Uterus (tissue), 4 donors: ENCODE measurements around the gene PDCD1. TPM values are rescaled to one million over a fixed set of nuclear protein-coding genes. Genes with fewer than 3 reads are reported as not detected.

Experiments used
- DNase-seq, 2 donors: peaks; one replicate each; pipeline ENCODE4 v3.0.0-alpha.2; 2019 to 2020
- H3K27ac ChIP-seq, 2 donors: fragments of 200-600 bp; sonication (generic); 1 replicate in 1 of 2; 2 replicates in 1 of 2; pipeline ENCODE4 v1.5.1; 2016 to 2018
- H3K27me3 ChIP-seq, 2 donors: fragments of 200-600 bp; sonication (generic); one replicate each; pipeline ENCODE4 v1.5.1; 2018 to 2019; ENCODE audit warnings: control low read depth in 1 of 2
- H3K36me3 ChIP-seq, 2 donors: fragments of 200-600 bp; sonication (generic); one replicate each; pipeline ENCODE4 v1.5.1; 2019; ENCODE audit warnings: control low read depth in 1 of 2
- H3K4me1 ChIP-seq, 2 donors: fragments of 200-600 bp; sonication (generic); one replicate each; pipeline ENCODE4 v1.5.1; 2018 to 2019; ENCODE audit warnings: control low read depth in 1 of 2
- H3K4me3 ChIP-seq, 2 donors: fragments of 200-600 bp; sonication (generic); 1 replicate in 1 of 2; 2 replicates in 1 of 2; pipeline ENCODE4 v1.5.1; 2018 to 2019; ENCODE audit warnings: mild to moderate bottlenecking in 1 of 2
- H3K9me3 ChIP-seq, 2 donors: fragments of 200-600 bp; sonication (generic); one replicate each; pipeline ENCODE4 v1.5.1; 2019; ENCODE audit warnings: control low read depth in 1 of 2
- POLR2A ChIP-seq, 2 donors: fragments of 450-650 bp; IDR thresholded peaks; one replicate each; pipeline ENCODE4 v1.6.1; 2016; ENCODE audit warnings: antibody characterized with exemption in 2 of 2, mild to moderate bottlenecking in 1 of 2, moderate library complexity in 1 of 2
- intact Hi-C: fragments of 100-400 bp; cut with DNase I; formaldehyde crosslinking; loops from one replicate; pipeline ENCODE4 v1.15.1; 2023; ENCODE audit warnings: low total_unique reads
- total RNA-seq, 4 donors: library from RNA; depleted of rRNA in 3 of 4; stranded (reverse); fragments of >200 nt in 3 of 4; gene quantifications; one replicate each; pipeline versions ENCODE4 v1.1.0 to v1.2.4, GENCODE V29; 2014 to 2023
- TF ChIP-seq, protein P1 (sequence below), 4 experiments: fragments of 200-600 bp in 2 of 4; fragments of 450-650 bp in 2 of 4; sonication (generic) in 2 of 4; IDR thresholded peaks; one replicate each; pipeline ENCODE4 v1.5.1; 2016 to 2019; ENCODE audit warnings: antibody characterized with exemption in 4 of 4, mild to moderate bottlenecking in 2 of 4, moderate library complexity in 1 of 4
- donor health status: DM: yes; HTN: yes; CAD: no.

The PDCD1 gene
- total RNA-seq, 4 donors from 2014 or later: 0.21 TPM; not detected in 3

DNA sequence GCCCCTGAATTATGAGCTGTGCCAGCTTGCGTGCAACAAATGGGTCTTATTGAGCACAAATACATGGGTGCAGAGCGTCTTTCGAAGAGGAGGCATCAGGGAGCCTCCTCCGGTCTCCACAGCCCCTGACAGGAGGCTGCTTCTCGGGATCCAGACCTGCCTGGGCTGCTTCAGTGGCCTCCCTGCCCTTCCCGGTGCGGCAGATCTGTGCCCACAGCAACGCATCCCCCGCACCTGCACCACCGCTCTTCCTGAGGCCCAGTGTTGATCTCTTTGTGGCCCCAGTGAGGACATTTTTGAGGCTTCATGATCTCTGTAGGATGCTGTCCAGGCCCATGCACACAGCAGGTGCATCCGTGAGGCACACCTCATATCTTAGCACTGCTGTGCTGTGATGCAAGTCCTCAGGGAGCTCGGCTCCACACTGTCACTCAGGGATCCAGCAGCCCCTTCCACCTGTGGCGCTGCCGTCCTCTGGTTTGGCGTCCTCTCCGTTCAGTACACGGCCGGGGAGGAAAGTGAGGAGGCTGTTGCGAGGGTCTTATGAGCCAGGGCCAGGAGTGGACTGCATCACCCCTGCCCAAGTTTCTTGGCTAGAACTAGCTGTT lies 28.2 kb upstream of the PDCD1 start:
- intact Hi-C loops: no loop called here

GRCh38 chr2:241885946-241886643 lies 27.4 kb upstream of the PDCD1 start:
- Histone ChIP-seq H3K4me3 (no peak overlapping the region), H3K36me3 (no peaks in the 10 kb centered on the region), H3K27me3 (no peaks in the 10 kb centered on the region), H3K9me3 (no peaks in the 10 kb centered on the region), H3K27ac (no peak overlapping the region), H3K4me1 (peaks cover 2 to 8% of the 10 kb centered on the region in 2 donors)
- intact Hi-C loops: no loop called here
- DNase-seq: no peak
- no peak for TF ChIP-seq POLR2A (IDR thresholded peaks at IDR 0.05)
- TF ChIP-seq, protein P1, sequence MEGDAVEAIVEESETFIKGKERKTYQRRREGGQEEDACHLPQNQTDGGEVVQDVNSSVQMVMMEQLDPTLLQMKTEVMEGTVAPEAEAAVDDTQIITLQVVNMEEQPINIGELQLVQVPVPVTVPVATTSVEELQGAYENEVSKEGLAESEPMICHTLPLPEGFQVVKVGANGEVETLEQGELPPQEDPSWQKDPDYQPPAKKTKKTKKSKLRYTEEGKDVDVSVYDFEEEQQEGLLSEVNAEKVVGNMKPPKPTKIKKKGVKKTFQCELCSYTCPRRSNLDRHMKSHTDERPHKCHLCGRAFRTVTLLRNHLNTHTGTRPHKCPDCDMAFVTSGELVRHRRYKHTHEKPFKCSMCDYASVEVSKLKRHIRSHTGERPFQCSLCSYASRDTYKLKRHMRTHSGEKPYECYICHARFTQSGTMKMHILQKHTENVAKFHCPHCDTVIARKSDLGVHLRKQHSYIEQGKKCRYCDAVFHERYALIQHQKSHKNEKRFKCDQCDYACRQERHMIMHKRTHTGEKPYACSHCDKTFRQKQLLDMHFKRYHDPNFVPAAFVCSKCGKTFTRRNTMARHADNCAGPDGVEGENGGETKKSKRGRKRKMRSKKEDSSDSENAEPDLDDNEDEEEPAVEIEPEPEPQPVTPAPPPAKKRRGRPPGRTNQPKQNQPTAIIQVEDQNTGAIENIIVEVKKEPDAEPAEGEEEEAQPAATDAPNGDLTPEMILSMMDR (IDR thresholded peaks at IDR 0.05): no peak

More for the DNA sequence above, 28.2 kb upstream of the PDCD1 start:
- Histone ChIP-seq H3K4me3 (no peak overlapping the region), H3K27ac (no peak overlapping the region), H3K4me1 (peaks cover 2 to 14% of the 10 kb centered on the region in 2 donors), H3K9me3 (no peaks in the 10 kb centered on the region), H3K27me3 (no peaks in the 10 kb centered on the region), H3K36me3 (no peaks in the 10 kb centered on the region)
- DNase-seq: no peak
- no peak for TF ChIP-seq POLR2A (IDR thresholded peaks at IDR 0.05)
- TF ChIP-seq, protein P1 (IDR thresholded peaks at IDR 0.05): no peak

GRCh38 chr2:241885291-241885945 lies 26.7 kb upstream of the PDCD1 start:
- intact Hi-C loops: no loop called here
- no peak overlapping the region for H3K4me3 ChIP-seq

DNA sequence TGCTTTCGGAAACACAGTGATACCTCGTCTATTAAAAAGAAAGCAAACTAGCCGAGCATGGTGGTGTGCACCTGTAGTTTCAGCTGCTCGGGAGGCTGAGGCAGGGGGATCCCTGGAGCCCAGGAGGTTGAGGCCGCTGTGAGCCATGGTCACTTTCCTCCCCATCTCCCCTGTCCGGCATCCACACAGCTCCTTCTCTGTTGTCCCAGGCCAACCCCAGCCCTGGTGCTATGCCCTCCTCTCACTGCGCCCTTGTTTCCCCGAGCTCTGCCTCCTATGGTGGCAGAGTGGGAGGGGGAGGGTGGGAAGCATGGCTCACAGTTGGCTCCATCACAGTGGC lies 26.2 kb upstream of the PDCD1 start:
- Histone ChIP-seq H3K9me3 (no peaks in the 10 kb centered on the region), H3K27ac (no peak overlapping the region), H3K36me3 (no peaks in the 10 kb centered on the region), H3K4me1 (peaks cover 7 to 14% of the 10 kb centered on the region in 2 donors), H3K27me3 (no peaks in the 10 kb centered on the region), H3K4me3 (no peak overlapping the region)
- no peak for DNase-seq
- intact Hi-C loops: no loop called here
- TF ChIP-seq, protein P1 (IDR thresholded peaks at IDR 0.05): no peak
- no peak for TF ChIP-seq POLR2A (IDR thresholded peaks at IDR 0.05)

More at GRCh38 chr2:241885291-241885945, 26.7 kb upstream of the PDCD1 start:
- H3K36me3 ChIP-seq: no peaks in the 10 kb centered on the region
- H3K4me1 ChIP-seq: peaks cover 7 to 14% of the 10 kb centered on the region in 2 donors
- no peak for DNase-seq
- no peaks in the 10 kb centered on the region for H3K27me3 ChIP-seq
- no peak overlapping the region for H3K27ac ChIP-seq
- H3K9me3 ChIP-seq: no peaks in the 10 kb centered on the region
- no peak for TF ChIP-seq POLR2A (IDR thresholded peaks at IDR 0.05)
- TF ChIP-seq, protein P1 (IDR thresholded peaks at IDR 0.05): no peak

DNA sequence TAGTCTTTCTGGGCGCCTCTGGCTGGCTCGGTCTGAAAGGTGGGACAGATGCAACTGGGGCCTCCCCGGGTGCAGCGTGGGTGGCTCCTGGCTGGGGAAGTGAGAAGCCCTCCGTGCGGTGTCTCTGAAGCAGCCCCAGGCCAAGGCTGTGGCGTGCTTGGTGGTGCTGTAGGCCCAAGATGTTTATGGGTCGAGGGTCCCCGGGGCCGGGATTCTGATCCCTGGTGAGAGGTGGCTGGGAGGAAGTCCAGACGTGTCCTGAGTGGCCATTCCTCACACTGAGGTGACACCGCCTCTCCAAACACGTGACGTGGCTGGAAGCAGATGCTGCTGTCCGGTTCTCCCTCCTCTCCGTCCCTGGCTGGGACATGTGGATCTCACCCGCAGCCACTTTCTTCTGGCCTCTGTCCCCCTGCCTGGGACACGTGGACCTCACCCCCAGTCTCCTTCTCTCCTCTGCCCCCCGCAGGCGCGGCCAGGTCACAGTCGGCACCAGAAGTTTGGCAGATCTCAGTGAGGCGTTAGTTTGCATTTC lies 23.5 kb upstream of the PDCD1 start:
- H3K27me3 ChIP-seq: no peaks in the 10 kb centered on the region
- intact Hi-C loops: no loop called here
- TF ChIP-seq, protein P1 (IDR thresholded peaks at IDR 0.05): peak in 2 of 4 experiments; percentile 3 to 6
- peak in 1 of 2 donors; percentile 12 for TF ChIP-seq POLR2A (IDR thresholded peaks at IDR 0.05)
- peak overlapping the region; percentile 13 to 62 for H3K4me3 ChIP-seq
- peaks cover 7 to 18% of the 10 kb centered on the region in 2 donors for H3K4me1 ChIP-seq
- H3K27ac ChIP-seq: peak overlapping the region; percentile 49 to 91
- H3K36me3 ChIP-seq: no peaks in the 10 kb centered on the region
- DNase-seq: peak; percentile 72
- H3K9me3 ChIP-seq: no peaks in the 10 kb centered on the region
